ENCODE data around the gene DGCR2.

DGCR2 gene

DNA sequence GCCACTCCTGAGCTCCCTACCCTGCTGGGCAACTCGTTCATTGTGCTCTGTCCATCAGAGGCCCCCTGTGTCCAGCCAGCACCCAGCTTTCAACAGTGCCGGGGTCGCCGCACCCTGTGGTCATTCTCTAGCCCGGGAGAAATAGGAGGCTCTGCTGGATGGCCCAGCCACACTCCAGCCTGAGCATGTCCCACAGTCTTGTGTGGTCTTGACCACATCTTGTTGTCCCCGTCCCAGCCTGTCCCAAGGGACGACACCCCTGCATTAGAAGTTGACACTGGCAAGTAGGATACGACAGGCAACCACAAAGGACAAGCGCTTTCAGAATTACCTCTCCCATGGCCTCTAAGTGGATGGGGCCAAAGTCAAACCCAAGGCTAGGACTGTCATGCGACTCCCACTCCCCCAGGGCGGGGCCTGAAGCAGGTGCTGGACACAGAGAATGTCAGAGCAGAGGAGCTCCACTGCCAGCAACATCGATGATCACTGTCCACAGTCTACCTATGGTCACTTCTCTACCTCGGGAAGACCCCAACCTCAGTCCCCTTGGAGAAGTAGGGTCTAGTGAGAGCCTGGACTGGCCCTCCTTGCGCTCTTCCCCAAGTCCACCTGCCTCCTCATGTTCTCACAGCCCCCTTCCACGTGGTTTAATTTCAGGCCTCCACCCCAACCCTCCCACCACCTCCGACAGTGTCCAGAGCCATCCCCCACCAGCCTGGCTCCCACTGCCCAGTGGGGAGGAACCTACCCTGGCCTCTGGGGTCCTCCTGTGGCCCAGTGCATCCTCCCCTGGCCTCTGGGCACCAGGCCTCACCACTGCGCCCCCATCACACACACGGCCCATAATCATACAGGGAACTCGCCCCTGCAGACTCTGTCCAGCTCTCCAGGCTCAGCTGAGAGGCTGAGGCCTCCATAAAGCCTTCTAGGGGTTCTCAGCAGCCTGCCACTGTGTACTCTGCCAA, 4.4 kb upstream of the DGCR2 start:
- DNase-seq (ENCODE audit: low read depth), result no peak

DNA sequence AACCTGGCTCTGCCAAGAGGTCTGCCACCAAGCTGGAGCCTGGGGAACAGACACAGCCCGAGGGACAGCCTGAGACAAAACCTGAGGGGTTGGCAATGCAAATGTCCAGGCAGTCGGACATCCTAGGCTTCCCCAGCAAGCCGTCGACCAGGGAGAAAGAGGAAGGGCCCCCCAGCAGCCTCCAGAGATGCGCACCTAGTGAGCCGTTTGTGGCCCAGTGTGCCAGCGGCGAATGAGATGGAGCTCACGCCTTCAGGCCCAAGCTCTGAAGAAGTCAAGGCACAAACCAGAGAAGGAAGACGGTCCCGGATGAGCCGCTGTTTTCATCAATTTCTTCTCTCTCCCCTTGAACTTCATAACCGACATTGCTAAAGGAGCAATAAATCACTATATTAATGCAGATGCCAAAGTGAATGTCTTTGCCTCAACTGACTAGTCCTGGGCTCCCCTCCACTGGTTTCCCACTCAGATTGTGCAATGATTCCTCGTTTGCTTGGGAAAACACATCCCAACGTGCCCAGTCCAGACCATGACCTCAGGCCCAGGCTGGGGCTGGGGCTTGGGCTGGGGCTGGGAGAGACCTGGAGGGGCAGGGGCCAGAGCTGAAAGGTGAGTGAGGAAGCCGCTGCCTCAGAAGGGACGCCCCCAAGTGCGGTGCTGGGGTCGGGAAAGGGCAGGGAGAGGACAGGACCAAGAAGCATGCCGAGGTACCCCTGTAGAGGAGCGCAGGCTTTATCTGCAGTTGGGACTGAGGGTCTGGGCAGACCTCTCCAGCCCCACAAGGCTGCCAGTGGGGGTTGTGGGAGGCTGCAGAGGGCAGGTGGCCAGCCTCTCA, 3.5 kb upstream of the DGCR2 start:
- DNase-seq (ENCODE audit: low read depth), result no peak

DNA sequence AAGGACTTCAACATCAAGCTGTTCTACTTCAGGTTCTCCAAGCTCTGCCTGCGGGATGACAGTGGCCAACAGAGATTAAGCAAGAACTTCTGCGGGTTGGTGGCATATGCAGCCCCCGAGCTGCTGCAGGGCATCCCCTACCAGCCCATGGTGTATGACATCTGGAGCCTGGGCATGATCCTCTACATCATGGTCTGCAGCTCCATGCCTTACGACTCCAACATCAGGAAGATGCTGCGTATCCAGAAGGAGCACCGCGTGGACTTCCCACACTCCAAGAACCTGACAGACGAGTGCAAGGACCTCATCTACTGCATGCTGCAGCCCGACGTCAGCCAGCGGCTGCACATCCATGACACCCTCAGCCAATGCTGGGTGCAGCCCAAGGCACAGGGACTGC, 2.8 kb upstream of the DGCR2 start:
- no peak for DNase-seq (ENCODE audit: low read depth)

DNA sequence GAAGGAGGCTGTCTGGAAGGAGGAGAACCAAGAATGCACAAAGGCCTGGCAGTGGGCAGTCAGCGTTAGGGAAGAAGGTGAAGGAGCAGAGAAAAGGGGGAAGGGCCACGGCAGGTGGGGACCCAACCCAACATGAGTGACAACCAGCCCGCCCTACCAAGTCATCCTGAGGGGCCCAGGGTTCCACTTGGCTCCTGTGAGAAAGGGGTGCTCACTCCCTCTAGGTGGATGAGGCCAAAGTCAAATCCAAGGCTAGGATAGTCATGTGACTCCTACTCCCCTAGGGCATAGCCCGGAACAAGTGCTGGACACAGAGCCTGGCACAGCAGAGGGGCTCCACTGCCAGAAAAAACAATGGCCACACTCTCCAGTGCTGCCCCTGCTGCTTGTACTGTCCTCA, 2.2 kb upstream of the DGCR2 start:
- no peak for DNase-seq (ENCODE audit: low read depth)

DNA sequence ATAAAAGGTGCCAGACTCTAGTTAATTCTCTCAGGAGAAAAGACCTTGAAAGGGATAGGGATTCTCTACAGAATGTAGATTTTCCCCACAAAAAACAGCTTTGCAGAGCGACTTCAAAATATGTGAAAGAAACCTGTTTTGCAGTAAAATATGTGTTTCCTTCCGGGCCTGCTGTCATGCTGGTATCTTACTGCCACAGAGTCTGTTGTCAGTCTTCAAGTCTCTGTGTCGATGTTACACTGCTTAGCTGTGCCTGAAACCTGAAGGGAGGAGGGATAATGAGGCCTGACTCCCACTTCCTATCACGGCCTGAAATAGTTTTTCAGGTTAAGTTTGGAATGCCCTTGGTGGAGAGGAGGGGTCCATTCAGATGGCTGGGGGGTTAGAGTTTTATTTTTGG, 1.7 kb upstream of the DGCR2 start:
- DNase-seq (ENCODE audit: low read depth), result no peak

DNA sequence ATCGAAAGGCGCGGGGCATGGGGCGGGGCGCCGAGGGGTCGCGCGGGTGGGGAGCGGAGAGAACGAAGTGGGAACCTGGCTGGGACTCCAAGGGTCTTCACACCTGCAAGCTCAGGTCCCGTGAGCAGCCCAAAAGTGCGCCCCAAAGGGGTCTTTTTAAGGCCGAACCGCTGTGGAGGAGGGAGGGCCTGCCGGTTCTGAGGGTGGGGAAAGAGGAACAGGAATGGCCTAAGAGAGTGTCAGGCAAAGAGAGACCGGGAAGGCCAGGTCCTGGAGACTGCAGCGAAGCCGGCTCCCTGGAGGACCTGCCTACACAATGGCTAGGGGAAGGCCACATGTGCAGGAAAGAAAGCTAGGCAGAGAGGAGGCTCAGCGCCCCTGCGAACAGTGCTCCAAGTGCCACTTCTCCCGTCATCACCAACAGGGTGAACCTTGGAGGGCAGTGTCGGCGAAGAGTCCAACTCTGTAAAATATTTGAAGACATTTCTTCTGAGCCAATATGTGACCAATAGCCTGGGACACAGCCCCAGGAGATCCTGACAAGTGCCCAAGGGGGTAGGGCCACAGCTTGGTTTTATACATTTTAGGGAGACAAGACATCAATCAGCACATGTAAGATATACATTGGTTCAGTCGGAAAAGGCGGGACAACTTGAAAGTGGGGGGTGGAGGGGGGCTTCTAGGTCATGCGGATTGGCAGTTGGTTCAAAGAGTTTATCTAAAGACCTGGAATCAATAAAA, 710 bp upstream of the DGCR2 start:
- no peak for DNase-seq (ENCODE audit: low read depth)

DNA sequence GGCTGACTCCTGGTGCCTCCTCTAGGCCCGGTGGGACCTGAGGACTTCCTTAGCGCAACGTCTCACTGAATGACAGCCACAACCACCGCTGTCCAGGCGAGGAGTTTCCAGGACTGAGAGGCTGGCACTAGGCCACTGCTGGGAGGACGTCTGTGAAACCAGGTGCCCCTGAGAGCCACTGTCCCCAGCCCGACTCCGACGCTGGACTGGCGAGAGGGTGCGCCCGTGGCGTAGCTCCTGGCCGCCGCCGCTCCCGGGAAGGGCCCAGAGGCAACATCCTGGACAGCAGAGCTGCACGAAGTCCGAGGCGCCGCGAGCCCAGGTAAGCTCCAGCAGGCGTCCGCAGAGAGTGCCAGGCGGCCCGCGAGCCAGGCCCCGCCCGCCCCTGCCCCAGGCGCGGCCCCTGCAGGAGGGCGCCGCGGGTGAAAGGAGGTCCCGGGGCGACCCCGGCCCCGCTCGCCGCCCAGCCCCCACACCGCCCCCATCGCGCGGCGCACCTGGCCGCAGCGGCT, 525 bp downstream of the DGCR2 start:
- no peak for DNase-seq (ENCODE audit: low read depth)

DNA sequence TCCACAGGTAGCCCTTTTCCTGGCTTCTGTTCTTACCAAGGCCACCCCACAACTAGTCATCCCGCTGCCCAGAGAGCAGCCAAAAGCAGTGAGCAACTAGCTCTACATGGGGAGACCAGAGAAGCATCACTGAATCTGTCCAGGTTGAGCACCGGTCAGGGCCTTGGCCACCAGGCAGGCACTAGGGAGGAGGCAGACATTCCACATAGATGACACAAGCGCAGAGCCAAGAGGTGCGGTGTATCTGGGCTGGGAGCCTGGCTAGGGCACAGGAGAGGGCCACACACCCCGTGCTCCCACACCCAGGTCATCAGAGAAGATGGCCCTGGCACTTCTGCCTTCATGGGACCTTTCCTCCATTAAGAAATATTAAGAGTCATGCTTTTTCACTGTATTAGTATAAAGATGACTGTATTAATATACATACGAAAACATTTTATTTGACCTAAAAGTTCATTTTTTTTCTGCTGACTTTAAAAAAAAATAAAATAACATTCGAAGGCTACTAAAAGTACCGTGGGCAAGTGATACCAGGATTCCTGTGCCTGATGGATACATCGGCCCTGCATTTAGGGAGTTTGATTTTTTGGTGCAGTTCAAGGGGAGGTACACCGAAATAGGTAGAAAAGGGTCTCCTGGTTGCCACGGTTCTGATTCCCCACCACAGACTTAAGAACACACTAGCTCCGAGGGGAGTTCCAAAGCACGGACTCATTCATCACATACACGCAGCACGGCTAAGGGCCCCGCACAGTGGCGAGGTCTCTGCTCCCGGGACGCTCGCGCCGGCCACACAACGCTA, 1.2 kb downstream of the DGCR2 start:
- no peak for DNase-seq (ENCODE audit: low read depth)

DNA sequence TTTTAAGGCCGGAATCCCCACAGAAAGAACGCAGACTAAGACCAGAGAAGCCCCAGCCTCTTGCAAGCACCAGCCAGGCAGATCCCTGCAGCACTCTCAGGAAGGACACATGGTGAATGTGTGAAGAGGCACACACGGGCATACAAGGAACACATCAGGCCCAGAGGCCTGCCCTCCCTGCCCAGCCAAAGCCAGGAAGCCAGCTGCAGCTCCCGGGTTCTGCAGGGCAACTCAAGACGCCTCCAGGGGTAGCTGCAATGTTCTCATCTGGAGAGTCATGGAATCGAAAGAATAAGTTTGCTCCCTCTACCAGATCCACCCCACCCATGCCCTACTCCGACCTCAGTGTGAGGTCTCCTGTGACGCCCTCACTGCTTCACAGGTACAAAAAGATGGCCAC, 2.3 kb downstream of the DGCR2 start:
- no peak for DNase-seq (ENCODE audit: low read depth)

DNA sequence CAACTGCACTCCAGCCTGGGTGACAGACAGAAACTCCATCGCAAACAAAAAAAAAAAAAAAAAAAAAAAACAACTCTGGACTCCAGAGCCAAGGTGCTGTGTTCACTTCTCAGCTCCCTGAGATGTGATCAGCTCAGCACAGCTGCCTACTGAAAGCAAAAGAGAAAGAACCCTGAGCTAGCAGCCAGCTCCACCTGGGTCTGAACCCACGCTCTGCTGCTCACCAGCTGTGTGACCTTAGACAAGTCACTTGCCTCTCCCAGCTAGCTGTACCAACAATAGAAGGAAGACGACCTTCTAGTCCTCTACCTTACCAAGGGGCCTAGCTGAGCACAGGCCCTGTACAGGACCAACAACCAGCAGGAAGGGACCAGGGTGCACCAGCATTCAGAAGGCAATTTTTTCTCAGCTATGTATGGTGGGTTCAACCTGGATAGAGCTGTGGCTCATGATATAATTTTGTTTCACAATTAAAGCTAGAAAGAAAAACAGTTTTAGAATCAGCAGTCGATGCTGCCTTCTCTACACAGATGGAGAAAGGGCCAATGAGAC, 3.8 kb downstream of the DGCR2 start:
- no peak for DNase-seq (ENCODE audit: low read depth)

DNA sequence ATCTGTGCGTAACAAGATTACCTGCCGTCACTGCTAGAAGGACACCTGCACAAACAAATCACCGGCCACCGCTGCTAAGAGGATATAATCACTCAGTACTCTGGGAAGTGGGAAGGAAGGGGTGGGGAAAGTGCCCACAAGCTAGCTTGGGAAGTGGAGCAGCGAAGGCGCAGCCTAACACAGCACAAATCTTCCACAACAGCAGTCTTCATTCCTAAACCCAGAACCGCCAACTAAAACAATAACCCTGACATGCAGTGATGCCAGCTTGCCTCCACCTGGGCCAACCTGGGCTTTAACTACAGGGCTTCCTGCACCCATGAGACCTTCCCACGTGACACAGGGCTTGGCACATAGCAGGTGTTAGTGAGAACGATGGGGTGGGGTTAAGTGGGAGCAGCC, 5.1 kb downstream of the DGCR2 start:
- no peak for DNase-seq (ENCODE audit: low read depth)

DNA sequence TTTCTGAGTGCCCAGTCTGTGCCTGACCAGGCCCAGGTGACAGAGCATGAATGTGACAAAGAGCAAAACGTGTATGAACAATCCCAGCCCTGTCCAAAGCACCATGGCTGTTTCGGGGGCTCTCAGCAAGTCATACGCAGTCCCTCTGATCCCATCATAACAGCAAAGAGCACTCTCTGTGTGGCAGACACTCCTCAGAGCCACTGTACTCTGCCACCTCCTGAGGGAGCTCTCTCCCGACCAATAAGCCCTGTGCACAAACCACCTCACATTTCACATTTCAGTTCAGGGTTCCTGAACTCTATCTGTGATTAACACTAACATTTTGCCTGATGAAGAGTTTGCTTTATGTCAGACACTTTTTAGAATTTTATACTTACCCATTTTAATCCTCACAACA, 6.6 kb downstream of the DGCR2 start:
- no peak for DNase-seq (ENCODE audit: low read depth)

DNA sequence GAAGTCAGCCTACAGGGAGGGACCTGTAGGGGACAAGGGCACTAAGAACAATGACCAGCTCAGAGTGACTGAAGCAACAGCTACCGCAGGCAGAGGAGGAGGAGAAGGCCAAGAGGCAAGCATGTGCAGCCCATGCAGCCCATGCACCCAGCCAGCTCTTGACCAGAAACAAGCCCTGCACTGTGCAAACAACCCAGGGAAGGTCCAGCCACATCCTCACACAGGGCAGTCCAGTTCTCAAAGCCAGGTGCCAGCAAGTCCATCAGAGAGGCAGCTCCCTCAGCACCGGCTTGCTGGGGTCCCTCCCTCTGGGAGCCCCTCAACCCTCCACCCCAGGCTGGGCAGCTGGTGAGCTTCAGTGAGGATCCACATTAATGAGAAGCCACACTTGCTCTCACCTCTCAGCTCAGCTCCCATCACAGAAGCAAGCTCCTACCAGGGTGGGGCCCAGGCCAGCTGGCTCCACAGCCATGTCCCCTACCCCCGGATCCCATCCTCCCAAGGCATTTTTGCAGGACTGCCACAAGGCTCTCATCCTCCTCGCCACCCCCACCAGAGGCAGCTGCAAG, 7.1 kb downstream of the DGCR2 start:
- DNase-seq (ENCODE audit: low read depth), result no peak

DNA sequence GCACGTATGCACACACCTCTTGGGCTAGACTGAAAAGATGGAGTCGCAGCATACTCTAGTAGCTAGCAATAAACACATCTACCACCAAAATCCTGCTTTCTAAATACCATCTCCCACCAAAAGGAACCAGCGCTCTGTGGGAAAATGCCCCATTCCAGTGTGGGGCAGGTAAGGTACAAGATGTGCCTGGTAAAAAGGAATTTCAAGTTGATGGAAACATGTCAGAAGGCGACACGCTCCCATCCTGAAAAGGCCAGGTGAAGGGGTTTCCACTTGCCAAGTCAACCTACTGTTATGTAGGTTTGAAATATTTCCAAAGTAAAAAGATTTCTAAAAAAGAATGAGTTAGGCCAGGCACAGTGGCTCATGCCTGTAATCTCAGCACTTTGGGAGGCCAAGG, 8.8 kb downstream of the DGCR2 start:
- DNase-seq (ENCODE audit: low read depth), result no peak

DNA sequence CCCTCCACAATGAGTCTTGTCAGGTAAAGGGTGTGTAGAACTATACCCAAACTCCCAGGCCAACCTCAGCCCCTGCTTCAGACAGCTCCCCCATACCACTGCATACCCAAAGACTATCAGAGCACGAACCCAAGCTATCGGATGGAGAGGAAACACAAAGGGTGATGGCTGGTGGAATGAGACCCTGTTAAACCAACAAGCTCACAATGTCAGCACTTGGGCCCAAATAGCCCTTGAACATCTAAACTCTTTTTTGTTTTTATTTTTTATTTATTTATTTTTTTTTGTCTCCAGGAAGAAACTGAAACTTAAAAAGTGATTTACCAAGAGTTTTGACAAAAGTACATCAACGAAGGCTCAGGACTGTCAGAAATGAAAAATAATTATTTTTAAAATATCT, 10.6 kb downstream of the DGCR2 start:
- no peak for DNase-seq (ENCODE audit: low read depth)

DNA sequence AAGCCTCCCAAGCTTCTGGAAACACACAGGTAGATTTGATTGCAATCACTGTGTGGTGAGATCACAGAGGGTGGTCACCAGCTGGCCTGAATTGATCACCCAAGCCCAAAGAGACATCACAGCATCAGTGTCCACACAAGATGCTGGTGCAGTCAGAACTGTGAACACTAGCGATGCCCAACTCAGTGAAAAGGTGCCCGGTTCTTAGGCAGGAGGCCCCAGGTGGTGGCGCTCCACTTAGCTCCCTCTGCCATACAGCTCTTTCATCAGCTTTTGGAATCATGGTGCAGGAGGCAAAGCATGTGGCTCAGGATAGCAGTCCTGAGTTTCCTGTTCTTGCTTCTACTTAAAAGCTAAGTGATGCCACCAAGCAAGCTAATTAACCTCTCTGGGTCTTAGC, 11.1 kb downstream of the DGCR2 start:
- no peak for DNase-seq (ENCODE audit: low read depth)

DNA sequence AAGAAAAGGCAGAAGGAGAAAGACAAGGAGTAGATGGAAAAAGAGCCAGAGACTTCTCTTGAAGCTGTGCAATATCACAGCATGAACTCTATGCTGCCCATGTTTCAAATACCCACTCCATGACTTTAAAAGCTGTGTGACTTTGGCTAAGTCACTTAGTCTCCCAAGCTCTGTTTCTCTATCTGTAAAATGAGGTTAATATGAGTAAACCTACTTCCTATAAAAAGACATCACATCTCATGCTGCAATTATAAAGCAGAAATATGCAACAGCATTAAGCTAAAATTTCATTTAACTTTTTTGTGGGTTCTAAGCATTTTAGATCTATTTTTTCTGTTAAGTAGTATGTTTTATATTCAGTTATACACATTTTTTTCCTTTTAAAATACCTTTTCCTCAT, 11.6 kb downstream of the DGCR2 start:
- no peak for DNase-seq (ENCODE audit: low read depth)

DNA sequence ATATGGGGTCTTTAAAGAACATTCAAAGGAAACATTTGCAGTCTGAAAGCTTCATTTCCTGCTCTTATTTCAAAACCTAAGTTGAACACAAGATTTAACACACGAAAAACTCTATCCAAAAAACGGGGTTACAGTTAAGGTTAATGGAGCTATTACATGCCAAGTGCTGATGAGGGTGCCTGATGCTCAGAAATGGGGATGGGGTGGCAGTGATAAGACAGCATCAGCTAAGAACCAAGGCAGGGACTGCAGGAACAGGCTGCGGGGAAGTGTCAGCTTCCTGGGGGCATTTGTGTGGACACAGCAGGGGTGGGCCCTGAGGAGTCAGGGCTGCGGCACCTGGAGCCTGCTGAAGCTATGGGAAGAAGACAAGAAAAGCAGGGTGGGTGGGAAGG, 12.2 kb downstream of the DGCR2 start:
- no peak for DNase-seq (ENCODE audit: low read depth)

DNA sequence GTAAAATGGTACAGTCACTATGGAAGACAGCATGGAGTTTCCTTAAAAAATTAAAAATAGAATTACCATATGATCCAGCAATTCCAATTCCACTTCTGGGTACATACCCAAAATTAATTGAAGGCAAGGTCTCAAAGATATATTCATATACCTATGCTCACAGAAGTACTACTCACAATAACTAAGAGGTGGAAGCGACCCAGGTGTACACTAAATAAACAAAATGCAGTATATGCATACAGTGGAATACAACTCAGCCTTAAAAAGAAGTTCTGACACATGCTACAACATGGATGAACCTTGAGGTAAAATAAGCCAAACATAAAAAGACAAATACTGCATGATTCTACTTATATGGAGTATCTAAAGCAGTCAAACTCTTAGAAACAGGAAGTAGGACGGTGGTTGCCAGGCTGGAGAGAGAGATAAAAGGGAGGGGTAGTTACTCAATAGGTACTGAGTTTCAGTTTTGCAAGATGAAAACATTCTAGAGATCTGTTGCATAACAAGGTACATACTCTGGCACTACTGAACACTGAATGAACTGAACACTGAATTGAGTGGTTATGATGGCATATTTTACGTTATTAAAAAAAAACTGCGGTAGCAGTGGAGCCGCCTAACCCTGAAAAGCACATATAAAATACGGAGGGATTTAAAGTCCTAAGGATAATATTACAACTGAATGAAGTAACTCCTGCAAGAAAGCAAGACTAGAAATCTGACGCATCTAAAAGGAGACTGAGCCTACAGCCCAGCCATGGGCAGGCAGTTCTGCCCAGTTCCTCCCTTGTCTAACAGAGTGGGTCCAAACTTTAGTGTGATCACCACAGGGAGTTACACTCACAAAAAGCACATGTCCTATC, 12.8 kb downstream of the DGCR2 start:
- DNase-seq (ENCODE audit: low read depth), result no peak

DNA sequence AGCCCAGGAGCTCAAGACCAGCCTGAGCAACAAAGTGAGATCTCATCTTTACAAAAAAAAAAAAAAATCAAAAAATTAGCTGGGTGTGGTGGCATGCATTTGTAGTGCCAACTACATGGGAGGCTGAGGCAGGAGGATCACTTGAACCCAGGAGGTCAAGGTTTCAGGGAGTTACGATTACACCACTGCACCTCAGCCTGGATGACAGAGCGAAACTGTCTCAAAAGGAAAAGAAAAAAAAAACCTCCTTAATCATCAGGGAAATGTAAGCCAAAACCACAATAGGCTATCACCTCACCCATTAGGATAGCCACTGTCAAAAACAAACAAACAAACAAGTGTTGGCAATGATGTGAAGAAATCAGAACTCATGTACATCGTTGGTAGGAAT, 13.4 kb downstream of the DGCR2 start:
- no peak for DNase-seq (ENCODE audit: low read depth)

Measured in stimulated activated CD8-positive, alpha-beta memory T cell treated with anti-CD3 and anti-CD28 coated beads, Interleukin-15, amount 100 ng/mL, for 24 hours (primary cell).